Measurements from ENCODE around the gene ZNF428. TPM values are rescaled to one million over a fixed set of nuclear protein-coding genes. Genes with fewer than 3 reads are reported as not detected.
A peak's percentile ranks its signal among the peaks of the same experiment; 100 is the strongest.

Gene ZNF428
- total and polyA plus RNA-seq, 2 experiments from 2014 or later: 87.2 to 207 TPM

DNA sequence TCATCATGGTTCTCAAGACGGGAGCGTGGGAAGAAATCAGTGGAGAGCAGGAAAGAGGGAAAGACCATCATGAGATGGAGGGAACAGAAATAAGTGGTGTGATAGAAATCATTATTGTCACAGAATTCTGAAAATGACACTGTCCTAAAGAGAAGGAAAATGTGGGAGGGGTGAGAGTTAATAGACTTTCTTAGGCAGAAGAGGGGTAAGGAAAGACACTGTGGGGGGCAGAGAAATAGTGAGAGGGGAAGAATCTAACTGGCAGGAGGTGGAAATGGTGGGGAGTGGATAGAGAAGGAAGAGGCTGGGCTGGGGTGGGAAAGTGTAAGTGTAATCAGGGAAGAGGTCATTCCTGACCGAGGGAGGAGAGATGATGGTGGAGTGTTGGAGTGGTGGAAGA, 40.6 kb downstream of the ZNF428 start:
- peaks cover 7% of the 10 kb centered on the region for H3K4me1 ChIP-seq (ENCODE audit: low read depth)
- no peak overlapping the region for H3K4me3 ChIP-seq
- H3K9me3 ChIP-seq (ENCODE audit: low read depth): no peaks in the 10 kb centered on the region
- no peak overlapping the region for H3K27ac ChIP-seq
- TF ChIP-seq, protein P1, sequence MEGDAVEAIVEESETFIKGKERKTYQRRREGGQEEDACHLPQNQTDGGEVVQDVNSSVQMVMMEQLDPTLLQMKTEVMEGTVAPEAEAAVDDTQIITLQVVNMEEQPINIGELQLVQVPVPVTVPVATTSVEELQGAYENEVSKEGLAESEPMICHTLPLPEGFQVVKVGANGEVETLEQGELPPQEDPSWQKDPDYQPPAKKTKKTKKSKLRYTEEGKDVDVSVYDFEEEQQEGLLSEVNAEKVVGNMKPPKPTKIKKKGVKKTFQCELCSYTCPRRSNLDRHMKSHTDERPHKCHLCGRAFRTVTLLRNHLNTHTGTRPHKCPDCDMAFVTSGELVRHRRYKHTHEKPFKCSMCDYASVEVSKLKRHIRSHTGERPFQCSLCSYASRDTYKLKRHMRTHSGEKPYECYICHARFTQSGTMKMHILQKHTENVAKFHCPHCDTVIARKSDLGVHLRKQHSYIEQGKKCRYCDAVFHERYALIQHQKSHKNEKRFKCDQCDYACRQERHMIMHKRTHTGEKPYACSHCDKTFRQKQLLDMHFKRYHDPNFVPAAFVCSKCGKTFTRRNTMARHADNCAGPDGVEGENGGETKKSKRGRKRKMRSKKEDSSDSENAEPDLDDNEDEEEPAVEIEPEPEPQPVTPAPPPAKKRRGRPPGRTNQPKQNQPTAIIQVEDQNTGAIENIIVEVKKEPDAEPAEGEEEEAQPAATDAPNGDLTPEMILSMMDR (IDR thresholded peaks at IDR 0.05; ENCODE audit: low read depth, low read length): no peak
- no peaks in the 10 kb centered on the region for H3K27me3 ChIP-seq
- no peak for DNase-seq (ENCODE audit: low read depth in 1 of 2, low spot score in 1 of 2)
- H3K36me3 ChIP-seq: no peaks in the 10 kb centered on the region

DNA sequence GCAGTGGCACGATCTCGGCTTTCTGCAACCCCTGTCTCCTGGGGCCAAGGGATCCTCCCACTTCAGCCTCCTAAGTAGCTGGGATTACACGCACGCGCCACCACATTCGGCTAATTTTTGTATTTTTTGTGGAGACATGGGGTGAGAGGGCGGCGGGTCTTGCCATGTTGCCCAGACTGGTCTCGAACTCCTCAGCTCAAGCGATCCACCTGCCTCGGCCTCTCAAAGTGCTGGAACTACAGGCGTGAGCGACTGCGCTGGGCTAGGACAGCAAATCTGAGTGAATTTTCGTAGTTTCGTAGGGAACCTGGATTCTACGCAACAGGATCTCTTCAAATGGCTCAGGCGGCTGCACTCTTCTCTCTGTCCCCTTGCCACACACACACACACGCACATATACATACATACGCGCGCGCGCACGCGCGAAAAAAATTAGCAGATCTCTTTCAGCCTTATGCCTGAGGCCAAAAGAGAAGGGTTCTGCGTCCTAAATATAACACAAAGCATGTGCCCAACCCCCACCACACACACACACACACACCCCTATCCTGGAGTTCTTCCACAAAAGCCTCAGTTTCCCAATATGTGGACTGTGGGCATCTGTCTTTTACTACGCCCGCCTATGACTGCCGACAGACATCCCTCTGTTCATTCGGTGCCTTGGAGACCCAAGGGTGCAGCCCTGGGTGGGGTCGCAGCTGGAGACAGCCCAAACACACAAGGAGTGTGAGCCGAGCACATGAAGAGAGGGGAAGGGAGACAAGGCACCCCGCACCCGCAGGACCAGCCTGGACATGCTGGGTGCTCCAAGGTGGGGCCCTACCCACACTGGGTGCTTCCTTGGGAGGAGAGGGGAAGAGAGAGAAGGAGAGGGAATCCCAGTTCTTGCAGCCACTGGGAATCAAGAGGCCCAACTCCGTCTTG, 43.2 kb downstream of the ZNF428 start:
- DNase-seq (ENCODE audit: low read depth in 1 of 2, low spot score in 1 of 2): no peak
- H3K4me3 ChIP-seq: peak overlapping the region; percentile 23
- no peaks in the 10 kb centered on the region for H3K27me3 ChIP-seq
- peak overlapping the region; percentile 79 for H3K27ac ChIP-seq
- no peaks in the 10 kb centered on the region for H3K9me3 ChIP-seq (ENCODE audit: low read depth)
- H3K4me1 ChIP-seq (ENCODE audit: low read depth): peaks cover 7% of the 10 kb centered on the region
- H3K36me3 ChIP-seq: peaks cover 4% of the 10 kb centered on the region
- TF ChIP-seq, protein P1 (IDR thresholded peaks at IDR 0.05; ENCODE audit: low read depth, low read length): no peak

DNA sequence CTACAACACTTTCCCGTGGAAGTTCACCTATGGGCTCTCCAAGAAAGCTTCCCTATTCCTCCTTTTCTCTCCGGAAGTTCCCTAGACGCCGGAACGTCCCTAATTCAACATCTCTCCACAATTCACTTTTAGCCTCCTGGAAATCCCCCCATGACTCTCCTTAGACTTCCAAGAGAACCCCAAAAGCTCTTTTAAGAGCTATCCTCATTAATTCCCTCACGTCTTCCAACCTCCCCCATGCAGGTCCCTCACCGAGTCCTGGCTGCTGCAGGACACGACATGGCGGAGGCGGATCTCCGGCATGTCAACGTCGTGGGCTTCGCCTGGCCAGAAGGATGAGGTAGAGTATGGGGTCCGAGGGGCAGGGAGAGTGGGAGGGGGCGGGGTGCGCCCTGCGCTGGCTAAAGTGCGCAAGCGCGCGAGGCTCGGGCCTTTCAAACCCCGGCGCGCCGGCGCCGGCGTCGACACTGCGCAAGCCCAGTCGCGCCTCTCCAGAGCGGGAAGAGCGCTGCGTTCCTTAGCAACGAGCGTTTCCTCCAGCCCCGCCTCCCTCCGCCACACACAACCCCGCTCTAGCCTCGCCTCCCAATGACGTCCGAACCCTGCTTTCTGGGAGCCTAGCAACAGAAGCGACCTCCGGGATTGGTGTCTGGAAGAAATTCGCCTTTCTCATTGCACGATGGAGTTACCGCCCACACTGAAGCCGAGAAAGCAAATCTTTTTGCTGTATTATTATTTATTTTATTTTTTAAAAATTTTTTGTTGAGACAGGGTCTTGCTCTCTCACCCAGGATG, 44.1 kb downstream of the ZNF428 start, which contains the start of the genes PINLYP and XRCC1:
PINLYP (plus strand) TSS at position 646 of the 795 bp plus-strand sequence. CDS start 1,391 bp downstream, outside the sequence.
XRCC1 (minus strand) TSS at position 372 of the 795 bp plus-strand sequence; CDS start at position 303, 69 bp downstream.
- Histone ChIP-seq H3K36me3 (peaks cover 4% of the 10 kb centered on the region), H3K27ac (peak within 1 kb of the TSS; percentile 79), H3K4me1 (ENCODE audit: low read depth) (no peaks in the 10 kb centered on the region), H3K27me3 (no peaks in the 10 kb centered on the region), H3K4me3 (peak within 1 kb of the TSS; percentile 63), H3K9me3 (ENCODE audit: low read depth) (no peaks in the 10 kb centered on the region)
- TF ChIP-seq, protein P1 (IDR thresholded peaks at IDR 0.05; ENCODE audit: low read depth, low read length): no peak
- DNase-seq (ENCODE audit: low read depth in 1 of 2, low spot score in 1 of 2): peak; percentile 99

DNA sequence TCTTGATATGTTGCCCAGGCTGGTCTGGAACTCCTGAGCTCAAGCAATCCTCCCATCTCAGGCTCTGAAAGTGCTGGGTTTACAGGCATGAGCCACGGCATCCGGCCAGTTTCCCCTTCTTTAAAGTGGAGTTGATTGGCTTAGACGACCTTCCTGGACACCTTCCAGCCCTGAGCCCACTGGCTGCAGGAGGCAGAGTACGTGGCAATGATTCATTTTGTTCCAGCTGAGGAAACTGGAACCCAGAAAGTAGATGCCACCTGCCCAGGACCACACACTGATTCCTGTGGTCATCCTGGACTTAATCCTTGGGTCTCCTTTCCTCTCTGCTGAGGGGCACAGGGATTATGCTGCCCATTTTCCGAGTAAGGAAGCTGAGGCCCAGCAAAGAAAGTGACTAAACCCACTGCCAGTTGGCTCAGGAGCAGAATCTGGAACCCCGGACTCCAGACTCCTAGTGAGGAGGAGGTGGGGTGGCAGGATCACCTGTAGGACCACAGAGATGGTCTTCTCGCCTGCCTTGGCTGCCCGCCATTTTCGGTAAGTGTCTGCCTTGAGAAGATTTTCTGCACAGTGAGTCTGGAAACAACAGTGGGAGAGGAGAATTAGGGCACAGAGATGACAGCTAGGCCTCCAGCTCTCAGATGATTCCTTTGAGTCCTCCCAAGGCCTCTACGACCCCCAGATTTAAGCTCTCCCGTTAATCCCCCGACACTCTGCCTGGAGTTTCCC, 44.8 kb downstream of the ZNF428 start:
- peak overlapping the region; percentile 77 for H3K27ac ChIP-seq

More for the DNA sequence above, 44.8 kb downstream of the ZNF428 start:
- TF ChIP-seq, protein P1 (IDR thresholded peaks at IDR 0.05; ENCODE audit: low read depth, low read length): no peak
- Histone ChIP-seq H3K9me3 (ENCODE audit: low read depth) (no peaks in the 10 kb centered on the region), H3K27me3 (no peaks in the 10 kb centered on the region), H3K4me1 (ENCODE audit: low read depth) (no peaks in the 10 kb centered on the region), H3K36me3 (peaks cover 4% of the 10 kb centered on the region), H3K4me3 (peak overlapping the region; percentile 63)
- peak in 1 of 2 donors; percentile 41 for DNase-seq (ENCODE audit: low read depth in 1 of 2, low spot score in 1 of 2)
